ENCODE results near the gene ADK.
"Not testable (repeated sequence)": the region's sequence is repeated elsewhere in the genome, so short reads cannot be mapped to it uniquely, and the experiment has no call there.

ADK gene

GRCh38 chr10:74490551-74490950, 339.5 kb downstream of the ADK start:
- no peak for DNase-seq (ENCODE audit: low read depth)

GRCh38 chr10:74491014-74491413, 340.0 kb downstream of the ADK start:
- no peak for DNase-seq (ENCODE audit: low read depth)

- DNase-seq (ENCODE audit: low read depth), result not testable (repeated sequence)
Observed at GRCh38 chr10:74496276-74496675, 345.3 kb downstream of the ADK start.

- not testable (repeated sequence) for DNase-seq (ENCODE audit: low read depth)
Observed at GRCh38 chr10:74498664-74499063, 347.6 kb downstream of the ADK start.

GRCh38 chr10:74500026-74500704, 349.1 kb downstream of the ADK start:
- DNase-seq (ENCODE audit: low read depth), result no peak

- DNase-seq (ENCODE audit: low read depth), result no peak
Observed at GRCh38 chr10:74500816-74501215, 349.8 kb downstream of the ADK start.

GRCh38 chr10:74502963-74503608, 352.1 kb downstream of the ADK start:
- peak; percentile 26 for DNase-seq (ENCODE audit: low read depth)

- no peak for DNase-seq (ENCODE audit: low read depth)
Observed at GRCh38 chr10:74507951-74508350, 356.9 kb downstream of the ADK start.

GRCh38 chr10:74510594-74510993, 359.6 kb downstream of the ADK start:
- no peak for DNase-seq (ENCODE audit: low read depth)

- DNase-seq (ENCODE audit: low read depth), result no peak
Observed at GRCh38 chr10:74511051-74511450, 360.0 kb downstream of the ADK start.

GRCh38 chr10:74514322-74514721, 363.3 kb downstream of the ADK start:
- no peak for DNase-seq (ENCODE audit: low read depth)

GRCh38 chr10:74518061-74518460, 367.0 kb downstream of the ADK start:
- no peak for DNase-seq (ENCODE audit: low read depth)

GRCh38 chr10:74521526-74521925, 370.5 kb downstream of the ADK start:
- DNase-seq (ENCODE audit: low read depth), result no peak

GRCh38 chr10:74523199-74523598, 372.2 kb downstream of the ADK start:
- no peak for DNase-seq (ENCODE audit: low read depth)

GRCh38 chr10:74525885-74526284, 374.9 kb downstream of the ADK start:
- DNase-seq (ENCODE audit: low read depth), result no peak

GRCh38 chr10:74527611-74528010, 376.6 kb downstream of the ADK start:
- DNase-seq (ENCODE audit: low read depth), result not testable (repeated sequence)

GRCh38 chr10:74529205-74529604, 378.2 kb downstream of the ADK start:
- no peak for DNase-seq (ENCODE audit: low read depth)

GRCh38 chr10:74530981-74531380, 380.0 kb downstream of the ADK start:
- no peak for DNase-seq (ENCODE audit: low read depth)

GRCh38 chr10:74539317-74539716, 388.3 kb downstream of the ADK start:
- no peak for DNase-seq (ENCODE audit: low read depth)

GRCh38 chr10:74541375-74541774, 390.4 kb downstream of the ADK start:
- no peak for DNase-seq (ENCODE audit: low read depth)

GRCh38 chr10:74542077-74542476, 391.1 kb downstream of the ADK start:
- DNase-seq (ENCODE audit: low read depth), result peak; percentile 86

GRCh38 chr10:74543276-74543675, 392.3 kb downstream of the ADK start:
- DNase-seq (ENCODE audit: low read depth), result no peak

- DNase-seq (ENCODE audit: low read depth), result peak; percentile 12
Observed at GRCh38 chr10:74544106-74544505, 393.1 kb downstream of the ADK start.

GRCh38 chr10:74548676-74549075, 397.7 kb downstream of the ADK start:
- DNase-seq (ENCODE audit: low read depth), result no peak
